Esophagus muscularis mucosa (tissue), 4 donors: ENCODE data around the gene SEC16A. TPM values are rescaled to one million over a fixed set of nuclear protein-coding genes. Genes with fewer than 3 reads are reported as not detected.

Experiments used
- DNase-seq: peaks from one replicate; pipeline ENCODE4 v3.0.0-alpha.2; 2017; ENCODE audit errors: extremely low spot score
- H3K27ac ChIP-seq, 4 donors: fragments of 200-600 bp; sonication (generic); replicated peaks in 1 of 4; 1 replicate in 3 of 4; 2 replicates in 1 of 4; pipeline ENCODE4 v1.5.1; 2016 to 2019; ENCODE audit warnings: mild to moderate bottlenecking in 1 of 4
- H3K27me3 ChIP-seq, 4 donors: fragments of 200-600 bp; sonication (generic); one replicate each; pipeline versions ENCODE4 v1.5.1 to v1.6.0; 2016 to 2019
- H3K36me3 ChIP-seq, 4 donors: fragments of 200-600 bp; sonication (generic); one replicate each; pipeline ENCODE4 v1.5.1; 2016 to 2019
- H3K4me1 ChIP-seq, 4 donors: fragments of 200-600 bp; sonication (generic); one replicate each; pipeline ENCODE4 v1.5.1; 2016 to 2019
- H3K4me3 ChIP-seq, 4 donors: fragments of 200-600 bp; sonication (generic); 1 replicate in 2 of 4; 2 replicates in 2 of 4; pipeline ENCODE4 v1.5.1; 2016 to 2019; ENCODE audit warnings: mild to moderate bottlenecking in 4 of 4, moderate library complexity in 1 of 4
- H3K9me3 ChIP-seq, 4 donors: fragments of 200-600 bp; sonication (generic); 1 replicate in 3 of 4; 2 replicates in 1 of 4; pipeline ENCODE4 v1.5.1; 2016 to 2019
- EP300 ChIP-seq: sonication (generic); formaldehyde crosslinking; IDR thresholded peaks from one replicate; pipeline ENCODE4 v1.6.1; 2017; ENCODE audit warnings: antibody characterized with exemption
- POLR2A ChIP-seq: fragments of 450-650 bp; IDR thresholded peaks from one replicate; pipeline ENCODE4 v1.6.1; 2017; ENCODE audit warnings: antibody characterized with exemption, moderate library complexity, mild to moderate bottlenecking, low read depth
- POLR2AphosphoS5 ChIP-seq, 2 donors: sonication (generic); formaldehyde crosslinking; IDR thresholded peaks; one replicate each; pipeline ENCODE4 v1.6.1; 2017; ENCODE audit warnings: antibody characterized with exemption in 2 of 2
- WGBS: methylation state at CpG from one replicate; pipeline ENCODE4 v1.1.5; 2018; 5-methylcytosine and 5-hydroxymethylcytosine counted together
- intact Hi-C: fragments of 100-400 bp; cut with DNase I; formaldehyde crosslinking; loops from one replicate; pipeline ENCODE4 v1.15.1; 2023
- total RNA-seq, 4 donors: library from RNA; depleted of rRNA; stranded (reverse); fragments of >200 nt; gene quantifications; one replicate each; pipeline versions ENCODE4 v1.1.0 to v1.2.1, GENCODE V29; 2016
- TF ChIP-seq, protein P1 (sequence below), 3 experiments: fragments of 200-600 bp in 2 of 3; fragments of 450-650 bp in 1 of 3; sonication (generic) in 2 of 3; IDR thresholded peaks; one replicate each; pipeline ENCODE4 v1.5.1; 2017 to 2019; ENCODE audit warnings: antibody characterized with exemption in 3 of 3, mild to moderate bottlenecking in 2 of 3, moderate library complexity in 1 of 3

SEC16A gene
- total RNA-seq, 4 donors from 2014 or later, result 43.2 to 62.3 (median 51.3) TPM

DNA sequence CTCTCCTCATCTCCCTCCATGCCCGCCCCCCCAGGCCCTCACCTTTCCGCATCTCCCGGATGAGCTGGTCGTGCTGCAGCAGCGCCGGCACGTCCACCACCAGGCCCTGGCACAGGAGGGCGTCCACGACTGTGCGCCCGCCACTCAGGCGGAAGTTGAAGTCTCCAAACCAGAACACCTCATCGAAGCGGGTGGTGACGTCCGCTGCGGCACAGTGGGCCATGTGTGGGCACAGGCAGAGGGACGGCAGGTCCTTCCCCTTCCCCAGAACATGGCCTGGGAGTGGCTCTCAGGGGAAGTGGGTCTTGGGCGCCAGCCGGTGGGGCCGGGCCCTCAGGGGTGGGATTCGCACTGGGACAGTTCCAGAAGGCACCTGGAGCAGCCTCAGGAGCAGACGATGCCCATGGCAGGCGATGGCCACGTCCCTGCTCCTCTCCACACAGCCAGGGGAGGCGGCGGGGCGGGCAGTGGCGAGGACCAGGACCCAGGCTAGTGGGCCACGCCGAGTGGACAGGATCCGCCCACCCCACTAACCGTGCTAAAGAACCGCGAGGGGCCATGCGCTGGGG, 51.0 kb downstream of the SEC16A start:
- Histone ChIP-seq H3K9me3 (no peaks in the 10 kb centered on the region), H3K36me3 (peaks cover 17 to 81% (median 74%) of the 10 kb centered on the region in 4 donors), H3K27ac (no peak overlapping the region), H3K27me3 (no peaks in the 10 kb centered on the region), H3K4me3 (no peak overlapping the region), H3K4me1 (peaks cover 7 to 24% (median 11%) of the 10 kb centered on the region in 4 donors)
- DNase-seq, result no peak
- intact Hi-C loops, result no loop called here
- TF ChIP-seq POLR2A, result no peak
- TF ChIP-seq, protein P1, sequence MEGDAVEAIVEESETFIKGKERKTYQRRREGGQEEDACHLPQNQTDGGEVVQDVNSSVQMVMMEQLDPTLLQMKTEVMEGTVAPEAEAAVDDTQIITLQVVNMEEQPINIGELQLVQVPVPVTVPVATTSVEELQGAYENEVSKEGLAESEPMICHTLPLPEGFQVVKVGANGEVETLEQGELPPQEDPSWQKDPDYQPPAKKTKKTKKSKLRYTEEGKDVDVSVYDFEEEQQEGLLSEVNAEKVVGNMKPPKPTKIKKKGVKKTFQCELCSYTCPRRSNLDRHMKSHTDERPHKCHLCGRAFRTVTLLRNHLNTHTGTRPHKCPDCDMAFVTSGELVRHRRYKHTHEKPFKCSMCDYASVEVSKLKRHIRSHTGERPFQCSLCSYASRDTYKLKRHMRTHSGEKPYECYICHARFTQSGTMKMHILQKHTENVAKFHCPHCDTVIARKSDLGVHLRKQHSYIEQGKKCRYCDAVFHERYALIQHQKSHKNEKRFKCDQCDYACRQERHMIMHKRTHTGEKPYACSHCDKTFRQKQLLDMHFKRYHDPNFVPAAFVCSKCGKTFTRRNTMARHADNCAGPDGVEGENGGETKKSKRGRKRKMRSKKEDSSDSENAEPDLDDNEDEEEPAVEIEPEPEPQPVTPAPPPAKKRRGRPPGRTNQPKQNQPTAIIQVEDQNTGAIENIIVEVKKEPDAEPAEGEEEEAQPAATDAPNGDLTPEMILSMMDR (IDR thresholded peaks at IDR 0.05), result no peak
- TF ChIP-seq POLR2AphosphoS5 (IDR thresholded peaks at IDR 0.05), result no peak
- 88% methylated on average over 8 of the region's 36 CpGs for WGBS

DNA sequence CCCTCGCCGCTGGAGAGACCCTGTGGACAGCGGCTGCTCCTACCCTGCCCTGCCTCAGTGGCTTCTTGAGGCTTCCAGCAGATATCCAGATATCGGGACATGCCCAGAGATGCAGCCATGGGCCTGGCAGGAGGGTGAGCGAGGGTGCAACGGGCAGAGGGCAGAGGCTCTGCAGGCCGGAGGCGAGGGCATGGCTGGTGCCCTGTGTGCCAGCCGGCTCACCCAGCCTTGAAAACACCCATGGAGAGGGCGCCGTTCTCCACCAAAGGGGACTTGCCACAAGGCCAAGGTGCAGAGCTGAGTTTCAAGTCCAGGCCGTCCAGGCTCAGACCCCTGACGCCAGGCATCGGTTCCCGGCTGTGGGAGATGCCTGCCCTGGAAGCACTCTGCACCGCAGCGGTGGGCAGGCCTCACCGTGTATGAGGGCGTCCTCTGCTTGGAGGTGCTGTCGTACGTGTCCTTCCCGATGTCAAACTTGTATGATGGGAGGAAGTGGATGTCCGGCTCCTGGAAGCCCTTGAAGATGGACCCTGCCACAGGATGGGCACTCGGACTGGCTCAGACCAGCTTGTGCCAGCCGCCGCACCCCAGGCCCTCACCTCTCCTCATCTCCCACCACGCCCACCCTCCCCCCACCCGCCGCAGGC, 52.1 kb downstream of the SEC16A start:
- 89% methylated on average over 10 of the region's 29 CpGs for WGBS
- H3K27ac ChIP-seq, result no peak overlapping the region

DNA sequence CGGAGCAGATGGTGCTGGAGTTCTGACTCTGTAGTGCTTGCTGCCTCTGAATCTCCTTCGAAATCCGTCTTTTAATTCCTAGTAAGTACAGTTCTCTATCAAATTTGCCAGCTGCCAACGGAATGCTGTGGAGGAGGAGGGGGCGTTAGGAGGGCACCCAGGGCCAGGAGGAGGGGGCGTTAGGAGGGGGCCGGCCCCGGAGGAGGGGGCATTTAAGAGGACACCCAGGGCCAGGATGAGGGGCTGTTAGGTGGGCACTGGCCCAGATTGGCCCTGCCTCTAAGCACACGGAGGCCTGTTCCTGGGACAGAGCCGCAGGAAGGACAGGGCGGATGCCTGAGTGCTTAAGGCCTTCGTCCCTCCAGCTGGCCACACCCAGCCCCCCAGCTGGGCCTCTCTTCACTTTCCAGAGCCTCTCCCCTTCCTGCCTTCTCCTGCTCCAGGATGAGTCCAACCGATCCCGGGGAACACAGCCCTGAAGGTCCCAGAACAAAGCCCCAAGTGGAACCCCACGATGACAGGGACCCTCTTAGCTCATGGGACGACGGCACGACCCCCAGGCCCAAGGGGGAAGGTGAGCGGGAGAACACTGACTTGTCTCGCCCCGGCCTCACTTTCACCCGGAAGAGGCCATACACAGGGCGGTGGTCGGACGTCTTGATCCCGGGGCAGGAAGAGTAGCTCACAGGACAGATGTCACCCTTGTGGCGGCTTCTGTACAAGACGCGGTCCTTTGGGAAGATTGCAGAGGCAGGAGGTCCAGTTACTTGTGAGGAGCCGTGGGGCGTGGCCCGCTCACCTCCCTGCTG, 53.0 kb downstream of the SEC16A start:
- DNase-seq, result no peak
- Histone ChIP-seq H3K9me3 (no peaks in the 10 kb centered on the region), H3K4me1 (peaks cover 0 to 7% (median 2%) of the 10 kb centered on the region in 4 donors), H3K36me3 (peaks cover 18 to 75% (median 70%) of the 10 kb centered on the region in 4 donors), H3K4me3 (no peak overlapping the region), H3K27me3 (no peaks in the 10 kb centered on the region), H3K27ac (peak overlapping the region in 1 of 4 donors; percentile 19)
- TF ChIP-seq POLR2A (no peak), EP300 (no peak), POLR2AphosphoS5 (IDR thresholded peaks at IDR 0.05) (no peak)
- TF ChIP-seq, protein P1 (IDR thresholded peaks at IDR 0.05), result no peak
- intact Hi-C loops, result no loop called here
- 84% methylated on average over 12 of the region's 32 CpGs for WGBS

More for the DNA sequence above, 52.1 kb downstream of the SEC16A start:
- no peaks in the 10 kb centered on the region for H3K27me3 ChIP-seq
- H3K4me1 ChIP-seq, result peaks cover 0 to 13% (median 2%) of the 10 kb centered on the region in 4 donors
- no peak overlapping the region for H3K4me3 ChIP-seq
- H3K36me3 ChIP-seq, result peaks cover 17 to 71% (median 70%) of the 10 kb centered on the region in 4 donors
- no peak for DNase-seq
- intact Hi-C loops, result no loop called here
- TF ChIP-seq POLR2A (no peak), EP300 (no peak), POLR2AphosphoS5 (IDR thresholded peaks at IDR 0.05) (no peak)
- TF ChIP-seq, protein P1 (IDR thresholded peaks at IDR 0.05), result no peak
- no peaks in the 10 kb centered on the region for H3K9me3 ChIP-seq

DNA sequence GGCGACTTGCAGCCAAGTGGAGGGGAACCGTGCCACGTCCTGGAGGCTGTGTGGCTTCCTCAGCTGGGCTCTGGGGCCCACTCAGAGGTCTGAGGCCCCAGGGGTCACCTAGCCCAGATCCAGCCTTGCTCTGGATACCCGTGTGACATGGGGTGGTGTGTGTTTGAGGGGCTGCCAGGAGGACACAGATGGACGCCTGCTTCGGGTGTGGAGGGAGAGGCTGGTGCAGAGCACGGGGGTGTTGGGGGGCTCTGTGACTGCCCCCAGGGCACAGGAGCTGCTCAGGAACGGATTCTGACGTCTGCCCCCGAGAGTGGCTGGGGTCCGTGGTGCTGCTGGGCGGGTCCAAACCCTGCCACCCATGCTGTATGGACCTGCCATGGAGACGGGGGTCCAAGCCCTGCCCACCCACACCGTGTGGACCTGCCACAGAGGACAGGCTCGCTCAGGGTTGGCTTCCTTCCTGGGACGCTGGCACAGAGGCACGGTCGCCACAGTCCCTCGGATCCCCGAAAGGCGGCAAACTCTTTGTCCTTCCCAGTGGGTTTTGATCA, 53.7 kb downstream of the SEC16A start:
- H3K27me3 ChIP-seq, result no peaks in the 10 kb centered on the region
- no peak overlapping the region for H3K4me3 ChIP-seq
- no peaks in the 10 kb centered on the region for H3K9me3 ChIP-seq
- no peak for DNase-seq
- intact Hi-C loops, result no loop called here
- peaks cover 0 to 4% (median 0%) of the 10 kb centered on the region in 4 donors for H3K4me1 ChIP-seq
- peaks cover 22 to 81% (median 70%) of the 10 kb centered on the region in 4 donors for H3K36me3 ChIP-seq
- 89% methylated on average over 10 of the region's 21 CpGs for WGBS
- peak overlapping the region in 1 of 4 donors; percentile 19 for H3K27ac ChIP-seq
- TF ChIP-seq POLR2AphosphoS5 (IDR thresholded peaks at IDR 0.05), result no peak
- TF ChIP-seq POLR2A, result no peak
- TF ChIP-seq, protein P1 (IDR thresholded peaks at IDR 0.05), result no peak
- TF ChIP-seq EP300, result no peak
